Effector CD4-positive, alpha-beta T cell (primary cell): ENCODE measurements around the gene MICU1.
"Not testable (repeated sequence)": the region's sequence is repeated elsewhere in the genome, so short reads cannot be mapped to it uniquely, and the experiment has no call there.

Source experiments
- DNase-seq: peaks from one replicate; pipeline ENCODE4 v3.0.0-alpha.2; 2020

The MICU1 gene

DNA sequence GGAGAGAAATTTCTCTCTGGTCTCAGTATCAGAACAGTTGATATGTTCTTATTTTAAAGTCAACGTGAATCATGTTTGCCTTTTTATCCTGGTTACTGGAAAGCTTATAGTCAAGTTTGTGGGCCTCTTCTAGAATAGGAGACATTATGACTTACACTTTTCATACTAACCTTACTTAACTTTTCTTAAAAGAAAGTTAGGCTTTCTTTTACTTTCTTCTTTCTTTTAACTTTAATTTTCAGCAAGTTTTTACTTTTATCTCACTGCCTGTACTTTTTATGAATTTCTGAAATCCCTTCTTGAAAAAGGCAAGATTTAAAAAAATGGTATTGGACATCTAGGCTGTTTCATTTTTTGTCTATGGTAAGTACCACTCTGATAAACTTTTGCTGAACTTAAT is 195.9 kb downstream of the MICU1 start:
- DNase-seq: no peak

DNA sequence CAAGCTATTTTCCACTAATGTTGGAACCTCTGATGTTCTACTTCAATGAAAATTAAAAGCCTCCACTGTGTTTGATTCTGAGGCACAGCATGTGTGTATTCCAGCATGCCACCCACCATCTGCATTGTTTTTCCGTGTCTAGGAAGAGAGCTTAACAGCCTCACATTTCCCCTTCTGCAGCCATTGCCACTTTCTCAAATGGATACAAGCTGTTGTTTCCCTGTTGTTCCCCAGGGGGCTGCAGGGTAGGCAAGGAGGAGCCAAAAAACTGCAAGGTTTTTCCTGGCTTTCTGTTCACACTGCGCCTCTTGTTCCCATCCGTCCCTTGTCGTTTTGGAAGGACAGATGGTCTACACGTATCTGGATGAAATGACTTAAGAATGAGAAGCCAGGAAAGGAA is 198.9 kb downstream of the MICU1 start:
- no peak for DNase-seq

DNA sequence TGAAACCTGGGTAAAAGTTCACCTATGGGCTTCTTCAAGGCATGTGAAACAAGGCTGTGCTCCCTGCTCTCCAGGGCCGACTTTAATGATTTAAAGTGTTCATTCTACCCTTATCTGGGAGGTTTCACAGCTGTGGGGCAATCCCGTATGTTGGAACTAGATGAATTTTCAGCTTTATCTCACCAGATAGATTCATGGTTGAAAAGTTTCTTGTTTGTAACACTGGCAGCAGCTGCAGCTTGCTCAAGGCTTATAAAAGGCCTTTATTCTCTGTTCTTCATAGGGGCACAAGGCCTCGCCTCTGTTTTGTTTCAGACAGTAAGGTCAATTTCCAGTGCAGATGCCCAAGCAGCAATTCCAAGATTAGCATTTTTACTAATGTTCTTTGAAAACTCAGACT is 200.7 kb downstream of the MICU1 start:
- DNase-seq: no peak

DNA sequence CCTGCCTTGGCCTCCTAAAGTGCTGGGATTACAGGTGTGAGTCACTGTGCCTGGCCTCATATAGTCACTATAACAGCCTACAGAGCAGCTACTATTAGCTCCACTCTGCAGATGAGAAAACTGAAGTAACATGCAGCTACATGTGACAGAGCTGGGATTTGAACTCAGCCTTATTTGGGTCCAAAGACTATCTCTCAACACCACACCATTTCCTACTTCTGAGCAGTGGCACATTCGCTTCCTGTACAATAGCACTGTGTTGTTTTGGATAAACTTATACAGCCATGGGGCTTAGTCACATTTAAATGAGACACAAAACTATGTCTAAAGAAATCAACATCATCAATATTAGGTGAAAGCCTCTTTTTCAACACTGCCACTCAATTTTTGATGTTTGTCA is 201.3 kb downstream of the MICU1 start:
- no peak for DNase-seq

DNA sequence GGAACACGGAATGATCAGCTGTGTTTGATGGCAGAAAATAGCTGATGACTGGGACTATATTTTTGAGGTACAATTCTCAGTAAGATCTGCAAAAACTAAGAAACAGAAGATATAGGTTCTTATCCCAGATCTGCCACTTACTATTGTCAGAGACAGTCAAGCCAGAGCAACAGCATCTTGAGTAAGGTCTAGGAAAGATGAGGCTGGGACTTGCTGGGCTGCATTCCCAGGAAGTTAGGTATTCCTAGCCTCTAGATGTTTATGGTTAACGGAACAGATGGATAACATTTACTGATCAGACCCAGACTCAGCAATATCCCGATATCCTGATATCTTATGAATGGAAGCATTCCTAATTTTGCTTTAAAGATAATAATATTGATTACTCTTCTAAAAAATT is 202.5 kb downstream of the MICU1 start:
- DNase-seq: no peak

DNA sequence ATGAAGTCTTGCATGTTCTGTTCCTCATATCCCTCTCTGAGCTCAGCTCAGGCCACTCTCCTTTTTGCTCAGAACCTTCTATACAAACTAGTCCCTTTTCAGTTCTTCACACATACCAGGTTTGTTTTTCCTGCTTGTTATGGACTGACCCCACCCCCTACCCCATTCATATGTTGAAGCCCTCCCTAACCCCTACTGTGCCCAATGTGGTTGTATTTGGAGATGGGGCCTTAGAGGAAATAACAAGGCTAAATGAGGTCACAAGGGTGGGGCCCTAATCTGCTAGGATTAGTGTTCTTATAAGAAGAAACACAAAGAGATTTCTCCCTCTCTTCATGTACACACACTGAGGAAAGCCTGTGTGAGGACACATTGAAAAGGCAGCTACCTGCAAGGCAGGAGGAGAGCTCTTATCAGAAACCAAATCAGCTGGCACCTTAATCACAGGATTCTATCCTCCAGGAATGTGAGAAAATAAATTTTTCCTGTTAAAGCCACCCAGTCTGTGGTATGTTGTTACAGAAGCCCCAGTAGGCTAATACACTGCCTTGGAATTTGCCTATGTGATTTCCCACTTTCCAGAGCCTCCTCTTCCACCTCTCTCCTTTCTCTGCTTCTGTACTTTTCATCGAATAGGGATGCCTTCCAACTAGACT is 203.9 kb downstream of the MICU1 start:
- no peak for DNase-seq

DNA sequence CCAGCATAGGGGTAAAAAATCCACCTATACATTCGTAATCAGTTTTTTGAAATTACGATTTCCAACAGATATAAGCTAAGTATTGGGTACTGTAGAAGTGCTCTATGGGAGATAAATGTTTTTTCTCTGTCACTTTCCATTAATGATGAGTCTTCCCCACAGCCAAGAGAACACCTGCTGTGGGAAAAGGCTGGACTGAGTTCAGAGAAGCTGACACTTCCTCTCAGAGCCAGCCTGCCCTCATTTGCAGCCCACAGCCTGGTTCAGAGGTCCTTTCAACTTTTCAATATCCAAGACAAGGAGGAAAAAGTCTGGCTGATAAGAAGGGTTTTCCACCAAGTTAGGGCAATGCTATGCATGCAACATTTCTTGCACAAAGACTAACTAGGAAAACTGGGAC is 206.6 kb downstream of the MICU1 start:
- no peak for DNase-seq

DNA sequence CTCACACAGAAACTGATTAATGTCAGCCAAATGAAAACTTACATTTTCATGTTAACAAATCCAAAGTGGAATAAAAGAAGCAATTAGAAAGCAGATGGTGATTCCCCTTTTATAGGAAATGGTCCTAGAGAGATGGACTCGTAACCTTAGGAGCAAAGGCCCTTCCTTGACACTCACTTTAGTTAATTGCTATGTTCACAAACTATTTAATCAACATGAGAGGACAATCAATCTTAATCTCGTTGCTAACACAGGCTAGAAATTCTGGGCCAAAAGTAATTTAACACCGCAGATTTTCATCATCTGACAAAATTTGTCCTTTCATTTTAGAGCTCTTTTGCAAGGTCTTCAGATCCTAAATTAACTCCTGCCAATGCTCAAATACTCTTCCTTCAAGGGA is 207.2 kb downstream of the MICU1 start:
- no peak for DNase-seq

DNA sequence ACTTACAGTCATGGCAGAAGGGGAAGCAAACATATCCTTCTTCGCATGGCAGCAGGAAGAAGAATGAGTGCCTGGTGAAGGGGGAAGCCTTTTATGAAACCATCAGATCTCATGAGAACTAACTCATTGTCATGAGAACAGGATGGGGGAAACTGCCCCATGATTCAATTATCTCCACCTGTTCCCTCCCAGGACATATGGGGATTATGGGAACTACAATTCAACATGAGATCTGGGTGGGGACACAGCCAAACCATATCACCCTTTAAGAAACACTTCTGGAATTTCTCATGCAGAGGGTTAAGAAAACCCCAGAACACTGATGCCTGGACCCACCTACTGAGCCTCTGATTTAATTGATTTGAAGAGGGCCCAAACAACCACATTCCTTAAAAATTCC is 207.9 kb downstream of the MICU1 start:
- DNase-seq: no peak

DNA sequence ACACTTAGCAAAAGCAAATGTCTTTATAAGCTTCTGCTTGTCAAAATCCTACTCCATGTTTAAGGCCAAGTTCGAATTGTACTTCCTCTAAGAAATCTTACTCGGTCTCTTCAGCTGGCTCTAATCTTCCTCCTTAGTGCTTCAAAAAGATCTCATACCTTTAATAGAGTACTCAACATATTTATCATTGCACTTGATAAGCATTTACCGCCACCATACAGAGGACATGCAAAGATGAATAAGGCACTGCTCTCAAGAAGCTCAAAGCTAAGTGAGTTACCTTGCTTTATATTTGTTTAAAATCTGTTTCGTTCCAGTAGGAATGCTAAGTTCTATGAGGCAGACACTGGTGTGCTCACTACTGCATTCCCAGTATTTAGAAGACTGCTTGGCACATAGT is 209.2 kb downstream of the MICU1 start:
- no peak for DNase-seq

DNA sequence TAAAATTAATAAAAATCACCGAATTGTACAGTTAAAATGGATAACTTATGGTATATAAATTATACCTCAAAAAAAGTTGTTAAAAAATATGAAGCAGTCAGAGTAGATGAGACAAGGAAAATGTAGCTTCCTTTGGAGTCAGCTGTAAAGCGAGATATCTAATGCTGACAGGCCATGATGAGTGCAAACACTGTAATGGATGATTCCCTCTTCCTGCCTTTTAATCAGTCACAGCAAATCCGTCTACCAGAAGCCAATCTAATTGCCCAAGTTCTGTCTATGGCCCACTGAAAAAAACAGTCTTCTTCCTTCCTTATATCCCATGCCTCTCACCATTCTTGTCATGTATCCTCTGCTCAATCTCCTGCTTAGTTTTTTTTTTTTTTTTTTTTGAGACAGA is 211.2 kb downstream of the MICU1 start:
- no peak for DNase-seq

DNA sequence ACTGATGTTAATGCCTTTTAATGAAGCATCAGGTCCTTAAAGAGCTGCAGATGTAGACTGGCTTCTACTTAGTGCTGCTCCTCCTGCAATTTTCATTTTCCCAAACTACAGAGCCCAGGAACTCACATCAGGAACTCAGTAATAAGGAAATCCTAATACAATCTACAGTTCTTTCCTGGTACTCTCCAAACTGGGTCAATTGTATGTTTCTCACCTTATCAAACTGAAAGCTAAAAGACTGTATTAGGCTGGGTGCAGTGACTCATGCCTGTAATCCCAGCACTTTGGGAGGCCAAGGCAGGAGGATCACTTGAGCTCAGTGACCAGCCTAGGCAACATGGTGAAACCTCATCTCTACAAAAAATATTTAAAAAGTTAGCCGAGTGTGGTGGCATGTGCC is 216.7 kb downstream of the MICU1 start:
- no peak for DNase-seq

DNA sequence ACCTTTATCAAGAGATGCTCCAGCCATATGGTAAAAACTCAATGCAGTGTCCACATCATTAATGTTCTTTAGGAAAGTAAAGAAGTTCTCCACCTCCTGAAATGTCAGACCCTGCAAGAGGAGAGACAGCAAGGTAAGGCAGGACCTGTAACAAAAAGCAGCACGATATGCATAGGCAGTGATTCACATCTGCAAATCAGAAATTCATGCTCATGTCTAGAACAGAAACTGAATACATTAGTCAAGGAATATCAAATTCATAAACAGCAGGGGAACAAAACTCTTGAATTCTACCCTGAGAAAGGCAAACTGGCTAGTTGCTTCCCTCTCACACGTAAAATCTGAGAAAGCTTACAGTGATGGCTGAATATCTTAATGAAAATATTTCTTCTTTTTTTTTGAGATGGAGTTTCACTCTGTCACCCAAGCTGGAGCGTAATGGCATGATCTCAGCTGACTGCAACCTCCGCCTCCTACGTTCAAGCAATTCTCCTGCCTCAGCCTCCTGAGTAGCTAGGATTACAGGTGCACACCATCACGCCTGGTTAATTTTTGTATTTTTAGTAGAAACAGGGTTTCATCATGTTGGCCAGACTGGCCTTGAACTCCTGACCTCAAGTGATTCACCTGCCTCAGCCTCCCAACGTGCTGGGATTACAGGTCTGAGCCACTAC is 217.8 kb downstream of the MICU1 start:
- DNase-seq: no peak

DNA sequence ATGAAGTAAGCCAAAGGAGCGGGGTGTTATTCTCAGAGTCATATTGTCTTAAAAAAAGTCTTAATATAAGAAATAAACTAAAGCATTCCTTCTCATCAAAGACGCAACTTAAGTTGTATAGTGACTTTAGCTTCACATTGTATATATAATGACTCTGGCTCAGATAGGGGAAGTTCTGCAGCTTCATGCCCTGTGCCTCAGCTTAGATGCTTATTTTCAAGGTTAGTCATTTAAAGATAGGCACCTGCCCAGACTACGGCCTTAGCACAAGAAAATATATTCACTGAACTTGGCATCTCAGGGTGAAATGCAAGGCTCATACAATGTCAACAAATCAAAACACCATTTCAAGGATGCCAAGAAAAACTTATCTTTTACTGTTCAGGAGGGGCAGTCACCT is 218.4 kb downstream of the MICU1 start:
- no peak for DNase-seq

DNA sequence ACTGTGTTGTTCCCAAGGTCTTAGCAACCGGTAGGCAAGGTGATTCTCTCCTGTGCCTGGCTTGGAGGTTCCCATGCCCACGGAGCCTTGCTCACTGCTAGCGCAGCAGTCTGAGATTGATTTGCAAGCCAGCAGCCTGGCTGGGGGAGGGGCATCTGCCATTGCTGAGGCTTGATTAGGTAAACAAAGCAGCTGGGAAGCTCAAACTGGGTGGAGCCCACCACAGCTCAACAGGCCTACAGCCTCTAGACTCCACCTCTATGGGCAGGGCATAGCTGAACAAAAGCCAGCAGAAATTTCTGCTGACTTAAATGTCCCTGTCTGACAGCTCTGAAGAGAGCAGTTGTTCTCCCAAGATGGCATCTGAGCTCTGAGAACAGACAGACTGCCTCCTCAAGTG is 230.3 kb downstream of the MICU1 start:
- DNase-seq: not testable (repeated sequence)

DNA sequence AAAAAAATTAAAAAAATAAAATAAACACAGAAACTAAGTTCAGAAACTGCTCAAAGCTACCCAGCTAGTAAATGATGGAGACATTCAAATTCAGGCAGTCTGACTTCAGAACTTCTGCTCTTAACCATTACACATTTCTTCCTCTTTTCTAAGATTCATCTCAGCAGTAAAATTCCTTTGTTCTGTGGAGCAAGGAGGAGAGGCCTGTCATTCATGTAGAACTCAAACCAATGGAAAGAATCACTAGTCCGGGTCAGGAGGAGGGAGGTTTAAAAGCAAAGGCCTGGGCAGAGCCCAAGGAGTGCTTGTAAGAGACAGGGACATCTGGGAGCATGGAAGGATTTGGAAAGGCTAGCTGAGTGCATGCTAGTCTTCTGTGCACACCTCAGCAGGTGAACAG is 233.3 kb downstream of the MICU1 start:
- DNase-seq: no peak

DNA sequence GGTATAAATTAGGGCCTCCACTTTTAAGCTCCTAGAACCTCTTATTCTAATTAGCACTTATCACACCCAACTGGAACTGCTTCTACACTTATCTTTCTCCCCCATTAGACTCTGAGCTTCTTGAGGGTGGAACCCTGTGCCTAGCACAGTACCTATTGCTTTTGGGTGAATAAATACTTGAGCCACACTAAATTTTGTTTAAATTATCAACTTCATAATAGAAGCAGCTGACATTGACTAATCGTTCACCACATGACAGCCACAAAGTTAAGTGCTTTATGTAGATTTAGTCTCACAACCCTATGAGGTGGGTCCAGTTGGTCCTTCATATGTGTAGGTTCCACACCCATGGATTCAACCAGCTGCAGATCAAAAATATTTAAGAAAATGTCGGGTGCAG is 235.1 kb downstream of the MICU1 start:
- DNase-seq: no peak

DNA sequence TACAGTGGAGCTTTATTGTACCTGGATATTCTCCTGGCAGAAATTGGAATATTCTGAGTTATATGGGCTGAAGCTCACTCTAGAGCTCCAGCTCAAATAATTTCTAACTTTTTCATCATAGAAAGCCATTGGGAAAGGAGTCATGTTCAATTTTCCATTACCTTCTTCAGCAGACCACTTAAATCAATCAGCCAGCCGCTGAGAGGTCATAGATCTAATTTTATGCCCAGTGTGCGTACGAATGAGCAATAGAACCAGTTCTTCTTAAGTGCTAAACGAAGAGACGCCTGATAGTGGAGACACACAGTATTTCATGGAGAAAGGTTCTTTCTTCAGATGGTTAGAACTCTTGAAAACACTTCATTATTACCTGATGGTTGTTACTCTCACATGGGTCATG is 236.2 kb downstream of the MICU1 start:
- DNase-seq: no peak

DNA sequence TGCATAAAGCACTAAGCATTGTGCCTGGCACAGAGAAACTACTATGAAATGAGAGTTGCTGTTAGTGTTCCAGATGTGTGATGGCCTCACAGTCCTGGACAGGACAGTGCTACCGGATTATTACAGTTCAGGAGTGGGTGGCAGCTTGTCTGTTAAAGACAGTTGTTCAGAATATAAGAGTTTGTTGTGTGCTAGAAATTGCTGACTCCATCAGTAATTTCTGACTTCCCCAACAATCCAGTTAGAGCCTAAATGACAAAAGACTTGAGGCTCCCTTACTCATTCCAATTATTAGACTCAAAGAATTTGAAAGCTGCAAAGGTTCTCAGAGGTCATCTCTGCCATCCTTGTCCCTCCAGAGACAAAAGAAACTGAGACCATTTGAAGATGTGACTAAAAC is 236.9 kb downstream of the MICU1 start:
- DNase-seq: no peak

DNA sequence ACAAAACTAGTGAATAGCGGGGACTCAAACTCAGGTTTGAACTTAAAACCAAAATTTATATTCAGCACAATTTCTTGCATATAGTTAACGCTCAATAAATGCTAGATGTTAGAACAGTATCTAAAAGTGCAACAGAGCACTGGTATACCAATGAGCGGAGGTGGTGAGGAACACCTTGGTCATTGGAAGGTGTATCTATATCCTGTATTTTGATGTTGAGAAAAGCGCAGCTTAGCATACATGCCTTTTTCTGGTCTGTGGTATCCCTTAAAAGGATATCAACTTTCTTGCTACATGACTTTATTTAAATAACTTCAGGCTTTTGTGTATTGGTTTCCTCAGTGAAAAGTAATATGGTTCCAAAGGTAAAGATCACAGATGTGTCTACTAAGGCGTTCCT is 237.8 kb downstream of the MICU1 start:
- DNase-seq: no peak

DNA sequence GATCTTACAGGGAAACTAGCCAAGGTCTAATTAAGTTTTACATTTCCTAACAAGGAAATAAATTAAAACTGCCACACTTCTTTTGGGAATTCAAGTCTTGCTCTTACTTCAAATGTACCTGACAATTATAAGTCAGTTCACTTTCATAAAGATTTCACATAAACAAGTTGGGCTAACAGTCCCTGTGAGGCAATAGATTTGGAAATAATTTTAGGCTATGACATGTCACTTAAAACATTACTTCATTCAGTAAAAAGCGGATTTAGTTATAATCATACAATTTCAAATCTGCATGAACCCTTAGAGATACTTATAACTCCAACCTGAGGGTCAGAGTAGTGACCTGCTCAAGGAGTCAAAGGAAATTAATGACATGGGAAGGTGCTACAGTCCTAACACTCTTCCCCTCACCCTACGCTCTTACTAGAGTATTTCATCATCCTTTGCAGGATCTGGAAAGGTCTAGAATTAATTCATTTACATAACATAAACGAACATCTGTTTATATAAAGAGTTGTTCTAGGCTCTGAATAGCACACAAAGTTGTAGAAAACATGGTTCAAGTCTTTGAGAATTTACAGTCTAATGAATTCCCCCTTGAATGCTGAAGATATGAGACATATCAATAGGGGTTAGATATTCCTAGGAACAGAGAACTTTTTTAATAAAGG is 238.8 kb downstream of the MICU1 start:
- no peak for DNase-seq

DNA sequence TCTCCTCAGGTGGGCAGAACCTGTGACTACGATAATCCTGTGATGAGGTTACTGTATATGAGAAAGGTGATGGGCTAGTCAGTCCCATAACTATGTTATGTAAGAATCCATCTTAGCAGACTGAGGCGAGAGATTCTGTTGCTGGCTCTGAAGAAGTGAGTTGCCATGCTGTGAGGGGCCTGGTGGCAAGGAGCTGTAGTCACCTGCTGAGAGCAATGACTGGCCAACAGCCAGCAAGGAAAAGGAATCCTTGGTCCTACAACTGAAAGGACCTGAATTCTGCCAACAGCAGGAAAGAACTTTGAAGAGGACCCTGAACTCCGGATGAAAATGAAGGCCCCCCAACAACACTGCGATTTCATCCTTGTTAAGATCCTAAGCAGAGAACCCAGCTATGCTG is 240.2 kb downstream of the MICU1 start:
- DNase-seq: no peak

DNA sequence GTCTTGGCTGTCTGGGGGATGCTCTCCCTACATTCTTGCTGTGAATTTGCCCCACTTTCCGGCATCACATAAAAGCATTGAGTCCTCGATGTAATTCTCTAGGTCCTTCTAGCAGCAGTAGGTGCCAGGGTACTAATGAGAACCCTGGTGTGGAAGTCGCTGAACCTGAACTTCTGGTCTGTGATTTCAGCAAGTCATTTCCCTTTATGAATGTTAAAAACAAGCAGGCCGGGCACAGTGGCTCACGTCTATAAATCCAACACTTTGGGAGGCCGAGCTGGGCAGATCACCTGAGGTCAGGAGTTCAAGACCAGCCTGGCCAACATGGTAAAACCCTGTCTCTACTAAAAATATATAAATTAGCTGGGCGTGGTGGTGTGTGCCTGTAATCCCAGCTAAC is 240.9 kb downstream of the MICU1 start:
- DNase-seq: not testable (repeated sequence)

DNA sequence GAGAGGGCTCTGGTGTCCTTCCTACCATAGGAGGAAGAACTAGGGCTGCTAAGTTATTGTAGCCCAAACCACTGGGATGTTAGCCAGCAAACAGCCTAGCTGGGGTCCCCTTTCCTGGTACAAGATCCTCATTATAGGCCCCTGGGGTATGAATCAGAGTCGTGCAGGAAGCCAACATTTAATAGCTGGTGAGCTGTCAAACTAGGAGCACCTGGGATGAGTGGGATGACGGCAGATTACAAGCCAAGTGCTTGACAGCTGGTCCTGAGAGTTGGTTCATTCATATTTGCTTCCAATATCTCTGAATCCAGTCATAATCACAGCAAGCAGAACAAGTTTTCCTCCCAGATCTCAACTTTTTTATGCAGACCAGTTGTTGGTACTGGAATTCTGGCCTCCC is 246.1 kb downstream of the MICU1 start:
- no peak for DNase-seq

DNA sequence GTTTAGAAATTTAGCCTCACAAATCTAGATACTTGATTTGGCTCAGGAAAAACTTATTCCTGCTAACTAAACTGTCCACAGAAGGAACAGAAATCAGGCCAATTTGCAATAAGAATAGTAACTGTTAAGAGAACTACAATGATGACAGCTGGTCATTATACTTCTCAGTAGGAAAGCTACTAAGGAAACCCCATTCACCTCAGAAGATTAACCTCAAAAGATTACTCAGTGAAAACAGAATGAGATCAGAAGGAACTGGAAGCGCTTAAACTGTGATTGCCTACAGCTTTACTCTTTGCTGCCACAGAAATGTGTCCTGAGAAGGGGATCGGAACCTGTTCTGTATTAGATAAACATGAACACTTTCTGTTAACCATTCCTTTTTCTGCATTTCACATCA is 246.8 kb downstream of the MICU1 start:
- no peak for DNase-seq
